NCI-H128 (cell line): Measurements from ENCODE around the gene C10orf90.

Source experiments
- DNase-seq: peaks from one replicate; lab custom pipeline; 2025; ENCODE audit not compliant: unreplicated experiment; lab: John Stamatoyannopoulos, UW

Gene C10orf90

DNA sequence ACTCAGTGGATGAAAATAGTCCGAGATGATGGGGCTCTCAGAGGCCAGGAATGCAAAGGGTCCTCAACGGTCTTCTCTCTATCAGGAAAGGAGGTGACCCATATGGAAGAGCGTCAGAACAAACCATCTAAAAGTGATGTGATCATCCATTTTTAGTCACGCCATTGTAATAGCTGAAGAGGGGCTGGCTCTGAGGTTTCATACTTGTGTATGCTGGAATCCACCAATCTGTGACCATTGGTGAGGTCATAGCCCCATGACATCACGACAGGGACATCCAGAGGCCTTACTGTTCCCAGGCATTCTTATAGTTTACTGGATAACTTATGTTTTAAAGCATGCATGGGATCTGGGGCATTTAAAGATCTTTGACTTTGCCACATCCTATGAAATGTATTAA is 83.6 kb downstream of the C10orf90 start:
- DNase-seq, result no peak

- no peak for DNase-seq
These were observed 84.4 kb downstream of the C10orf90 start for GRCh38 chr10:126586128-126586527.

- no peak for DNase-seq
These were observed 85.1 kb downstream of the C10orf90 start for GRCh38 chr10:126585249-126586017.

GRCh38 chr10:126584836-126585235 is 85.7 kb downstream of the C10orf90 start:
- no peak for DNase-seq

DNA sequence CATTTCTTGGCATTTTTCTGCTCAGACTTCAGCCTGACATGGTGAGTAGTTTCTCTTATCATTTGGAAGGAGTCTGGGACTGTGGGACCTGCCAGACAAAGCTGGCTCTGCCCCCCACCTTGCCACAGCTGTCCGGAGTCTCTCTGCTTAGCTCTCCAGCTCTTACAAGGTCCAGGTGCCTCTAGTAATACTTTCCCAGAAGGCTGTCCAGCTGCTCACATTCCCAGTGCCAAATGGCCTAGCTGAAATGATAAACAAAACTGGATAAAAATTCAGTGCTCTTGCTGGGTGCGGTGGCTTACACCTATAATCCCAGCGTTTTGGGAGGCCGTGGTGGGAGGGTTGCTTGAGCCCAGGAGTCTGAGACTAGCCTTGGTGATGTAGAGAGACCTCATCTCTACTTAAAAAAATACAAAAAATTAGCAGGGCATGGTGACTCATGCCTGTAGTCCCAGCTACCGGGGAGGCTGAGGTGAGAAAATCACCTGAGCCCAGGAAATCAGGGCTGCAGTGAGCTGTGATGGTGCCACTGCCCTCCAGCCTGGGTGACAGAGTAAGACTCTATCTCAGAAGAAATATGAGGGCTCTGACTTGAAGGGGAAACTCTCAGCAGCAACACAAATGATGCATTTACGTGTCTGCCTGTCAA is 86.8 kb downstream of the C10orf90 start:
- DNase-seq, result no peak

DNA sequence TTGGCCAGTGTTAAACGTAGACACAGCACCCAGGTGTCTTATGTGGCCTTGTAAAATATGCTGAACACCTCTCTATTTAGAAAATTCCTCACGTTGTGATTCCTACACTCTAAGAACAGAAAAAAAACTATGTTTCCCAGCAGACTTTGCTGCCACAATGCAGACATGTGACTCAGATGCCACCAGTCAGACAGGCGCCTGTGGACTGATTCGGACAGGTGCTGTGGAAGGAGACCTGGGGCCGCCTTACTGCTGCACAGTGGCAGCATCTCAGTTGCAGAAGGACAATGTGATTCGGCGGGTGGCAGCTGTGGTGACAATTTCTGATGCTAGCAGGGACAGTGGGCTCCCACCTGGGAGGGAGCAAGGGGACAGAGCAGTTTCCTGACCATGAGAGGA is 88.8 kb downstream of the C10orf90 start:
- DNase-seq, result no peak

- no peak for DNase-seq
These were observed 89.4 kb downstream of the C10orf90 start for GRCh38 chr10:126580873-126581647.

DNA sequence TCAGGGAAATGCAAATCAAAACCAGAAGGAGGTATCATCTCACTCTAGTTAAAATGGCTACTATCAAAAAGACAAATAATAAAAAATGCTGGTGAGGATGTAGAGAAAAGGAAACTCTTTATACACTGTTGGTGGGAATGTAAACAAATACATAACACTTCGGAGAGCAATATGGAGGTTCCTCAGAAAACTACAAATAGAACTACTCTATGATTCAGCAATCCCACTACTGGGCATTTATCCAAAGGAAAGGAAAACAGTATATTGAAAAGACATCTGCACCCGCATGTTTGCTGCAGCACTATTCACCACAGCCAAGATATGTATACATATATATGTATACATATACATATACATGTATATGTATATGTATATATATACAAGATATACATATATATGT is 94.2 kb downstream of the C10orf90 start:
- DNase-seq, result no peak

DNA sequence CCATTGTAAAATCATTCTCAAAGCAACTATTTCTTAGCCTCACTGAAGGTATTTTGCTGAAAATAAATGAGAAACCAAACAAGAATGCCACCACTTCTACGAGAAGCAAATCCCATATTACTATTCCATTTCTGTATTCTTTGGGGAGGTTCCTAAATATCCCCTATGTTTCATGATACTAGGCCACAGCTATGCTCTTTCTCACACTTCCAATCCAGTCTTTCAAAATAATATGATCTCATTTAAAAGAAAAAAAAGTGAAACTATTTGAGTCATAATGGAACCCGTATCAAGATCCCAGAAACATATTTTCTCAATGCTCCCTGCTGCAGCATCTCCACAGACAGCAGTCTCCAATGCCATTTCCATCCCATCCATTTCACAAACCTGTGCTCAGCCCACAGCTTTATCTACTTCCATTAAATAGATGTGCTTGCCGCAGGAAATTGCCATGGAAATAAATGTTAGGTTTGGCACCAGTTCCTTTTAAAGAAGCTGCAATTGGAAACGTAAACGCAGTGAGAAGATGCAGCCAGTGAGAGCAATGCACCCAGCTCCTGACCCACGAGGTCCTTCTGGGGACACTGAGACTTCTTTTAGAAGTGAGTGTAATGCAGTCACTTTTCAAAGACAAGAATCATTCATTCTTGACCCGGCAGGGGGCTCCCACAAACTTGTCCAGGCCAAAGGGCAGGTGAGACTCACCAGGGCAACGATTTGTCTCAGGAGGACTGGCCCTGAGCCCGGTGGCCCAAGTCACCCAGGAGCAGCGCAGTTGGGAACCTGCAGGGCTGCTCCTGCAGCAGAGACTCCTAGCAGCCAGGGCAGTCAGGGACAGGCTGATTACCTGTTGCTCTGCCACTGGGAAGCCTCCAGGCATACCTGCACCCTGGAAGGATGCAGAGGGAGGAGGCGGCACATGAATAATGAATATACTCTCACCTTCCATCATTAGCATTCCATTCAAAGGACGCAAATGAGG is 99.6 kb downstream of the C10orf90 start:
- no peak for DNase-seq

- no peak for DNase-seq
These were observed 100.3 kb downstream of the C10orf90 start for GRCh38 chr10:126570245-126570570.

- no peak for DNase-seq
These were observed 100.8 kb downstream of the C10orf90 start for GRCh38 chr10:126569513-126570244.

- no peak for DNase-seq
These were observed 101.6 kb downstream of the C10orf90 start for GRCh38 chr10:126568809-126569385.

DNA sequence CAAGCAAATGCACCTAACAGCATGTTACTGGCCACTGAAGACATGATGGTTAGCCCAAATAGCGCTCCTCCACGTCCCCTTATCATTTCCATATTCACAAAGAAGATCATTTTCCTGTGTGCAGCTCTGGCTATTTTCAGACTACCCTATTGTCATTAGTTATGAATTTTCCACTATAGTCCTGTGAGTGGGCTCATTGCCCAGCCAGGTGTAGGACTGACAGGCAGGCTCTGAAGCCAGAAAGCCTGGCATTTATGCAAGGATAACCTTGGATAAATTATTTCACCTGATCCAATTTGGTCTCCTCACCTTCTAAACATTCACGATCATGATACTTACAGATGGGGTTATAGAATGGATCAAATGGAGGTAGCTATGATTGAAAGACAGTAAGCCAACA is 104.6 kb downstream of the C10orf90 start:
- no peak for DNase-seq

DNA sequence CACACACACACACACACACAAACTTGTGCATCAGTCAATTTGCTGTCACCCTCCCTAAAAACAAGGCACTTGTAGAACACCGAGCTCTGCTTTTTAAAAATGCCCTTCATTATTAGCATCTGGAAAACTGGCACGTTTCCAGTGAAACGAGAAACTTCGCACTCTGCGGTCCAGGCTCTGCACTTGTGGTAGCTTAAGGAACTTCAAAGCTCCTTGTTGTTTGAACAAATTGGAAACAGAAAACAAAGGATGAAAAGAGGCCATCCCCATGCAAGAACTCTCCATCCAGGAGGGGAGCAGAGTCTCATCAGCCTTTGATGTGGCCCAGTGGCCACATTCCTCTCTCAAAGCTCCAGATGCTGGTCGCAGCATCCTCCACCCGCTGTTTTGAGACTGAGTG is 105.1 kb downstream of the C10orf90 start:
- DNase-seq, result peak; percentile 2

GRCh38 chr10:126564326-126564888 is 106.1 kb downstream of the C10orf90 start:
- DNase-seq, result no peak

GRCh38 chr10:126563361-126563760 is 107.1 kb downstream of the C10orf90 start:
- DNase-seq, result no peak

DNA sequence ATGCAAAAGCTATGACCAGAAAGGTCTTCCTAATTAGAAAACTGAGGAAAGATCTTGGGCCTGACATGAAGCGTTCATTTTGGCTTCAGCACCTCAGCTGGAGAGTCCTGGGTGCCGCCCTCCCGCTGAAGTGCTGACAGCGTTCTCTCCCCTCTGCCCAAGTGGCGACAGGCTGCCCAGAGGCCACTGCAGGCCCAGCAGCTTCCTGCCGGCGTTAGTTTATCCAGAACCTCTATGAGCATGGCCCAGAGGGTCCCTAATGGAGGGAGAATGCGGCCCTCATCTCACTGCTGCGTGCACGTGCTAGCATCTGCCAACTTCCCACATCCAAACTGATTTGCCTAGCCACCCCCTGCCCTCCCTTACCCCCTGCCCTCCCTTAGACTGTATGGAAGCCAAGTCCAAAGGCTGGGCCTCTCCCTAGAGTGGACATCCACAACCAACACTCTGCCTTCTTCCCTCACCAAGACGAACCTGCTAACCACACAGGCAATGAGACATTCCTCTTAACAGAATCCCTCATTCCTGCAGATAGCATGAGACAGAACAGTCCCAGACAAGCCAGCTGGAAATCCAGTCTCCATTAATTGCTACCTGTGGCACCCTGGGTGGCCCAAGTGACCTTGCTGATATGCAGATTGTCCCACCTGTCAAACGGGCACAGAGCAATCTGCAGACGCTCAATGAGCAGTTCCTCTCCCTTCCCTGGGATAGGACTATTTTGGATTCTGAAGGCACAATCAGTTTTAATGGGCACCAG is 108.4 kb downstream of the C10orf90 start:
- no peak for DNase-seq

GRCh38 chr10:126561294-126561920 is 109.1 kb downstream of the C10orf90 start:
- no peak for DNase-seq
